SU-DHL-6 (cell line): ENCODE results near the gene HTATIP2.
A peak's percentile ranks its signal among the peaks of the same experiment; 100 is the strongest.

Experiments used
- H2AFZ ChIP-seq: fragments of 200-600 bp; sonication (generic); 2 replicates; pipeline ENCODE4 v1.6.1; 2014; ENCODE audit warnings: low read depth, mild to moderate bottlenecking, moderate library complexity, mixed read lengths, antibody characterized with exemption, low read length; ENCODE audit not compliant: severe bottlenecking
- H3F3A ChIP-seq: fragments of 200-600 bp; shearing (Covaris generic); 2 replicates; pipeline ENCODE4 v1.6.0; 2016; ENCODE audit warnings: antibody characterized with exemption, mild to moderate bottlenecking; ENCODE audit not compliant: insufficient read depth
- H3K27ac ChIP-seq: fragments of 200-600 bp; sonication (generic); 2 replicates; pipeline ENCODE4 v1.5.1; 2016; ENCODE audit warnings: low read depth, mild to moderate bottlenecking, low read length, moderate library complexity, mixed read lengths
- H3K27me3 ChIP-seq: fragments of 200-600 bp; sonication (generic), shearing (Covaris generic); 2 replicates; pipeline ENCODE4 v1.6.0; 2014; ENCODE audit warnings: mild to moderate bottlenecking, low read length
- H3K36me3 ChIP-seq: fragments of 200-600 bp; sonication (generic); 2 replicates; pipeline ENCODE4 v1.6.1; 2014; ENCODE audit warnings: mild to moderate bottlenecking, low read length, mixed read lengths
- H3K4me2 ChIP-seq: fragments of 300-600, 200-600 bp; shearing (Covaris generic), sonication (generic); 2 replicates; pipeline ENCODE4 v1.6.0; 2014; ENCODE audit warnings: low read length, low read depth, mild to moderate bottlenecking; ENCODE audit not compliant: poor library complexity, severe bottlenecking
- H3K4me3 ChIP-seq: fragments of 200-600 bp; sonication (generic); 2 replicates; pipeline ENCODE4 v1.5.1; 2014; ENCODE audit warnings: antibody characterized with exemption, low read length, mild to moderate bottlenecking, mixed read lengths; ENCODE audit not compliant: insufficient read depth, poor library complexity, severe bottlenecking
- H3K79me2 ChIP-seq: fragments of 200-600 bp; sonication (generic); 2 replicates; pipeline ENCODE4 v1.6.1; 2014; ENCODE audit warnings: mild to moderate bottlenecking, low read length, moderate library complexity; ENCODE audit not compliant: insufficient read depth
- H3K9ac ChIP-seq: fragments of 200-600 bp; sonication (generic); 2 replicates; pipeline ENCODE4 v1.7.0; 2014; ENCODE audit warnings: mild to moderate bottlenecking, low read length
- H3K9me2 ChIP-seq: fragments of 200-600 bp; sonication (generic); replicated peaks from 2 replicates; pipeline ENCODE4 v1.6.1; 2014; ENCODE audit warnings: low read length; ENCODE audit not compliant: insufficient read depth
- H3K9me3 ChIP-seq: fragments of 200-600 bp; sonication (generic); 2 replicates; pipeline ENCODE4 v1.6.1; 2014; ENCODE audit warnings: low read length, mixed read lengths; ENCODE audit not compliant: insufficient read depth
- H4K20me1 ChIP-seq: fragments of 200-600 bp; sonication (generic); 2 replicates; pipeline ENCODE4 v1.6.1; 2014; ENCODE audit warnings: low read depth, mild to moderate bottlenecking, antibody characterized with exemption, low read length, moderate library complexity, mixed read lengths
- EZH2phosphoT487 ChIP-seq: fragments of 200-600 bp; sonication (generic), shearing (Covaris generic); conservative IDR thresholded peaks from 2 replicates; pipeline ENCODE4 v1.6.1; 2018; ENCODE audit warnings: mild to moderate bottlenecking, antibody characterized with exemption, low read length, moderate library complexity, mixed read lengths
- TF ChIP-seq, protein P1 (sequence below): fragments of 200-600 bp; sonication (generic); IDR thresholded peaks from one replicate; pipeline ENCODE4 v1.5.1; 2017; ENCODE audit warnings: antibody characterized with exemption, mild to moderate bottlenecking, low read length, moderate library complexity; ENCODE audit not compliant: insufficient read depth, poor library complexity, severe bottlenecking

The HTATIP2 gene

DNA sequence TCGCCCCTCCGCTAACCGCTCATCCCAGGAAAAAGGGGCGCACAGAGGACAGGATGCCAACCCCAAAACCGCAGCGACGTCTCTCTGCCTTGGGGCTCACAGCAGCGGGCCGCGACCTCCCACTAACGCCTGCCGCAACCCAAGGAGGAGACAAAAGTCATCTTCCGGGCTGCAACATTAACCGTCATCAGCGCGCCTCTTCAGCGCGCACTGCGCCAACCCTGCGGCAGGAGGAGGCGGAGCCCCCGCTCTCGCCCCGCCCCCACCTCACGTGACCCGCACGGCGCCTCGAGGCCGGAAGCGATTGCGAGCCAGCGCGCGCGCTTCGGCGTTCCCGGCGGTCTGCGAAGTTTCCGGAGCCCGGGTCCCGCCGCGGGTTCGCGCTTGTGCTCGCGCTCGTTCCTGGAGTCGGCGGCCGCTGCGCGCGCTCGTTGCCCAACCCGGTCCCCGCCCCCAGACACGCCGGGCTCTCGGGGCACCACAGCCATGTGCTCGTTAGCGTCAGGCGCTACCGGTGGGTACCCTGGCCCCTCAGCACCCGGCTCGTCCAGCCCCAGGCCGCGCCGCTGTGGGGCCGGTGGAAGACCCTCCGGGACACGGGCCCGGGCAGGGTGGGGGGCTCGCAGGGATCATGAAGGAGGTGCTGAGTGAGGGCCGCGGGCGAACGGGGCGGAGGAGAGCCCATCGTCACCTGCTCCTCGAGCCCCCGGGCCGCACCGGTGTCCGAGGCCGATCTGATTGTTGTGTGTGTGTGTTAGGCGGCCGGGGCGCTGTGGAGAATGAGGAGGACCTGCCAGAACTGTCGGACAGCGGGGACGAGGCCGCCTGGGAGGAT lies 24.0 kb downstream of the HTATIP2 start, which contains the start of gene PRMT3:
Gene PRMT3, plus strand, starts transcription at position 456 of the 835 bp plus-strand sequence. Its CDS starts 31 bp downstream, at position 487.
- Histone ChIP-seq H3K9me2 (no peaks in the 10 kb centered on the region), H2AFZ (peak within 1 kb of the TSS; percentile 46), H3K27ac (peak within 1 kb of the TSS; percentile 85), H3K27me3 (no peaks in the 10 kb centered on the region), H3K79me2 (peaks cover 33% of the 10 kb centered on the region), H3K9ac (peak within 1 kb of the TSS; percentile 94), H3K4me3 (peak within 1 kb of the TSS; percentile 84), H3F3A (0 out of 2 replicates have a peak, but pooled peaks cover 5% of the 10 kb centered on the region), H3K4me2 (peak within 1 kb of the TSS; percentile 81), H4K20me1 (no peaks in the 10 kb centered on the region), H3K9me3 (no peaks in the 10 kb centered on the region), H3K36me3 (peaks cover 9% of the 10 kb centered on the region)
- TF ChIP-seq, protein P1, sequence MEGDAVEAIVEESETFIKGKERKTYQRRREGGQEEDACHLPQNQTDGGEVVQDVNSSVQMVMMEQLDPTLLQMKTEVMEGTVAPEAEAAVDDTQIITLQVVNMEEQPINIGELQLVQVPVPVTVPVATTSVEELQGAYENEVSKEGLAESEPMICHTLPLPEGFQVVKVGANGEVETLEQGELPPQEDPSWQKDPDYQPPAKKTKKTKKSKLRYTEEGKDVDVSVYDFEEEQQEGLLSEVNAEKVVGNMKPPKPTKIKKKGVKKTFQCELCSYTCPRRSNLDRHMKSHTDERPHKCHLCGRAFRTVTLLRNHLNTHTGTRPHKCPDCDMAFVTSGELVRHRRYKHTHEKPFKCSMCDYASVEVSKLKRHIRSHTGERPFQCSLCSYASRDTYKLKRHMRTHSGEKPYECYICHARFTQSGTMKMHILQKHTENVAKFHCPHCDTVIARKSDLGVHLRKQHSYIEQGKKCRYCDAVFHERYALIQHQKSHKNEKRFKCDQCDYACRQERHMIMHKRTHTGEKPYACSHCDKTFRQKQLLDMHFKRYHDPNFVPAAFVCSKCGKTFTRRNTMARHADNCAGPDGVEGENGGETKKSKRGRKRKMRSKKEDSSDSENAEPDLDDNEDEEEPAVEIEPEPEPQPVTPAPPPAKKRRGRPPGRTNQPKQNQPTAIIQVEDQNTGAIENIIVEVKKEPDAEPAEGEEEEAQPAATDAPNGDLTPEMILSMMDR: no peak
- no peak for TF ChIP-seq EZH2phosphoT487

DNA sequence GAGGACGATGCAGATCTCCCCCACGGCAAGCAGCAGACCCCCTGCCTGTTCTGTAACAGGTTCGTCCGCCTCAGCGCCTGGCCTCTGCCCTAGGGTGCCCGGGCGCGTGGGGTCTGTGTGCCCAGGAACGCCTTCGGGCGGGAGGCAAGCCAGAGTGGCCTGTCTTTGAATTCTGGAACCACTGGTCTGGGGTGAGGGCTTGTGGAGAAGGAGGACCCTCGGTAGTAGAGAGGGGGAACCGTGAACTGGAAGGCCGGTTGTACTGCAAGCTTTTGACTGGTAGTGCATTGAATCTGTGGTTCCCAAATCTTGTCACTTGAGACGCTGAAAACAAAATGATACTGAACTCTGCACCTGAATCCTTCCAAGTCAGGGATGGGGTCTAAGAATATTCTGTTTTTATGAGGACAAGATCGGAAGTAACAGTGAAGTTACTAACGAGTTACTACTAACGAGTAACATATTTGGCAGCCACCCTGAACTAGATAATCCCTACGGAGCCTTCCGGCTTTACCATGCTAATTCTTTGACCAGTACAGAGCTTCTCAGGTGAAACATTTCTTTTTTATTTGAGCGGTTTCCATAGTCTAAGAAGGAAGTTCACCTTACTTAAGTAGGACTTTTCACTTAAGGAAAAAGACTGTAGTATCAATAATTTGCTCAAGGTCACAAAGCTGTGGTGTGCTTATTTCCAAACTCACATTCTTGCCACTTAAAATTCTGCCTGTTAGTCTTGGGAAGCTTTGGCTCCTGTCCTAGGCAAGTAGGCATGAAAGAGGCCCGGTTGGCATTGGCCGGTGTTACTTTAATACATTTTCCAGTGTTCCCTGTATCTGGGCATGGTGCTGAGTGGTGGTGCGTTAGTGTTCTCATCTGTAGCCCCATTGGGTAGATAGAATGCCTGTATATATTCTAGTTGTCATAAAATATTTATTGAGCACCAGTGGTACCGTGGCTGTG lies 24.9 kb downstream of the HTATIP2 start:
- Histone ChIP-seq H3K36me3 (peaks cover 15% of the 10 kb centered on the region), H3K27ac (peak overlapping the region; percentile 72), H2AFZ (peak overlapping the region; percentile 46)

GRCh38 chr11:20397281-20397680 lies 33.8 kb downstream of the HTATIP2 start:
- Histone ChIP-seq H2AFZ (no peak overlapping the region), H3K9ac (no peak overlapping the region), H3K4me3 (no peak overlapping the region), H3K4me2 (no peak overlapping the region), H3K27ac (no peak overlapping the region), H3K9me3 (no peaks in the 10 kb centered on the region), H3K9me2 (no peaks in the 10 kb centered on the region), H3F3A (peaks cover 24% of the 10 kb centered on the region), H3K79me2 (peaks cover 31% of the 10 kb centered on the region; the same call in 1 of the 2 replicates), H4K20me1 (peaks cover 14% of the 10 kb centered on the region), H3K27me3 (no peaks in the 10 kb centered on the region), H3K36me3 (peaks cover 78% of the 10 kb centered on the region)
- no peak for TF ChIP-seq EZH2phosphoT487
- TF ChIP-seq, protein P1: peak; percentile 58

More for the DNA sequence above, 24.9 kb downstream of the HTATIP2 start:
- H3K9ac ChIP-seq: peak overlapping the region; percentile 94
- H3K4me3 ChIP-seq: peak overlapping the region; percentile 84
- TF ChIP-seq EZH2phosphoT487: no peak
- TF ChIP-seq, protein P1: no peak
- H3K9me3 ChIP-seq: no peaks in the 10 kb centered on the region
- peak overlapping the region; percentile 81 for H3K4me2 ChIP-seq
- H3K9me2 ChIP-seq: no peaks in the 10 kb centered on the region
- H3K79me2 ChIP-seq: peaks cover 41% of the 10 kb centered on the region
- H4K20me1 ChIP-seq: no peaks in the 10 kb centered on the region
- H3K27me3 ChIP-seq: no peaks in the 10 kb centered on the region
- H3F3A ChIP-seq: 0 out of 2 replicates have a peak, but pooled peaks cover 5% of the 10 kb centered on the region
